Fibroblast of skin of scalp (primary cell): ENCODE results near the gene MESD. TPM values are rescaled to one million over a fixed set of nuclear protein-coding genes. Genes with fewer than 3 reads are reported as not detected.

ENCODE experiments used
- DNase-seq: peaks from one replicate; pipeline ENCODE4 v3.0.0-alpha.2; 2013
- polyA plus RNA-seq, 2 experiments: library from polyadenylated mRNA; unstranded; fragments of 120-200 nt; gene quantifications; one replicate each; pipeline ENCODE4 v1.2.1, GENCODE V29; 2013; ENCODE audit not compliant: insufficient read length in 2 of 2

MESD gene
- 32.0 TPM for polyA plus RNA-seq (2013, experiment 1 of 2; ENCODE audit: insufficient read length)
- polyA plus RNA-seq (2013, experiment 2 of 2; ENCODE audit: insufficient read length): 33.0 TPM

DNA sequence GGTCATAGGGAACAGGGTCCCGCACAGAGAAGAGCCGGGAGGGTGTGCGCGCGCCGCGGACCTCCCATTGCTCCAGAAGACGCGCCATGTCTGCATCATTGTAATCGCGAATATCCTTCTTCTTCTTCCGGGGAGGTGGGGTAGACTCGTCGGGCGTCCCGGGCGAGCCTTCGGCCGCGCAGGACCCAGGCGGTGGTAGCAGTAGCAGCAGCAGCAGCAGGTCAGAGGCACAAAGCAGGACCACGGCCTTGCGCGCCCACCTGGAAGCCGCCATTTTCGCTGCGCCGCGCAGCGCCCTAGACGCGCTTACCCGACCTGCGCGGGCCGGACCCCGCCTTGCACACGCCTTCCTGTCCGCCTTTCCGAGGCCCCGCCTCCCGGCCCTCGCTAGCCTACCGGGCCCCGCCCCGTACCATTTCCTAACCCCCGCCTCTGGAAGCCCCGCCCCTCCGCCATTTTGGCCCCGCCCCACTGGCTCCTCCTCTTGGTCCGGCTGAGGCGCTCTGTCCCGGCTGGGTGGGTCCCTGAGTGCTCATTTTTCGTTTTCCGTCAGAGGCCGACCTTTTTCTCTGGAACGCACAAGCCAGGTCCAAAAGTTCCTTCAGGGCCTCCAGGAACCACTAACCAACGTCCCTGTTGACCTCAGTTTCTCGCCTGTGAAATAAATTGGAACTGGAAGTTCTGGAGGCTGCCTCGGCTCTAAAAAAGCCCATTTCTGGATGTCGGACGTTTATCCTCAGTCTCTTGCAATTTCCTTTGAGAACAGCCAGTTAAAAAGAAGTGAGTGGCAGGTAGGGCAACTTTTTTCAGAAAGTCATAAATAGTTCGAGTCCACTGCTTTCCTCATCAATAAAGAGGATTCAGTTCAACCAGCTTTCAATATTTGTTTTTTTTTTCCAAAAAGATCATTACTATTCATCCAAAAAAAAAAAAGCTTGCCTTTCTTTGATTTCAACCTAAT is at the start of gene MESD:
Gene MESD (minus strand): TSS at position 302 of the 961 bp plus-strand sequence. CDS start 28 bp downstream, at position 274.
- DNase-seq: peak; percentile 95

DNA sequence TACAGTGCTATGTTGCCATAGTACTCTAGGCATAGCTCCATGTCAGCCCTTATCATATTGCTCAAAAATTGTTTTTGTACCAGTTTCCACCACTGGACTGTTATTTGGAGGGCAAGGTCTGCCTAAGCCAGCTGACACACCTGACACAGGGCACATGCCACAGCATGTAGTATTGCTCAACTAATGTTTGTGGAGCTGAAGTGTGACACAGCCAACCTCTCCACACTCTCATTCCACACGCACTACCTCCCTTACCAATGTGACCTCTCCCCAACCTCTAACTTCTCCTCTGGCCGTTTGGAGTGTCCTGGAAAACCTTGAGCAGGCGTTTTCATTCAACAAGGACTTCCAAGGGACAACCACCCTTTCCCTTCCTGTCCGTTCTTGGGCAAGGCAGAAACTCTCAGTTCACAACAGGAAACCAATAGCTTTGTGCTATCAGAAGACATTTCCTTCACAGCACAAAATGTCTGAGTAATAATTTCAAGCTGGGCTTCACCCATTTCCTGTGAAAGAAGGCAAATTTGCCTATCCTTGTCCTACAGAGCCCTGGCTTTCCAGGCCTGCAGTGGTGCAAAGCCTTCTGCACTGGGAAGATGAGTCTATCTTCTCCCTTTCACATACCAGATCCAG is 49.5 kb upstream of the MESD start:
- DNase-seq: no peak

GRCh38 chr15:81037952-81038743 is 48.5 kb upstream of the MESD start:
- no peak for DNase-seq

DNA sequence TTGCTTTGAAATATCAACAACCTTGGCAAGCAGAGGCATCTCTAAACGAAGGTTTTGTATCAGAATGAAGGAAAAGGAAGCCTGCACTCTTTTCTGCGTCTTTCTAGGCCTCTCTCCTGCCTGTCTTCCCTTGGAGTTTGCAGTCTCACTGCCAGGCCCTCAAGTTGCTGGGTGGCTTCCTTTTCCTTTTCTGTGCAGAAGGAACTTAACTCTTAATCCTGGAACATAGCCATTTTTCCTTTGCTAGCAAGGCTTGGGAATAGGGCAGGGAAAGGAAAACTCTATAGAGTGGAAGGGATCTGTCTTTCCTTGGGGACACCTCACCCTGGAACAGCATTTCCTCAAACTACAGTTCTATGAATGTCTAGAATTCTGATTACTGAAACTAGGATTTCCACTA is 43.9 kb upstream of the MESD start:
- DNase-seq: no peak

- DNase-seq: no peak
These were observed 43.2 kb upstream of the MESD start for GRCh38 chr15:81032818-81033217.

GRCh38 chr15:81032355-81032754 is 42.7 kb upstream of the MESD start:
- no peak for DNase-seq

- no peak for DNase-seq
These were observed 41.6 kb upstream of the MESD start for GRCh38 chr15:81031203-81031602.

DNA sequence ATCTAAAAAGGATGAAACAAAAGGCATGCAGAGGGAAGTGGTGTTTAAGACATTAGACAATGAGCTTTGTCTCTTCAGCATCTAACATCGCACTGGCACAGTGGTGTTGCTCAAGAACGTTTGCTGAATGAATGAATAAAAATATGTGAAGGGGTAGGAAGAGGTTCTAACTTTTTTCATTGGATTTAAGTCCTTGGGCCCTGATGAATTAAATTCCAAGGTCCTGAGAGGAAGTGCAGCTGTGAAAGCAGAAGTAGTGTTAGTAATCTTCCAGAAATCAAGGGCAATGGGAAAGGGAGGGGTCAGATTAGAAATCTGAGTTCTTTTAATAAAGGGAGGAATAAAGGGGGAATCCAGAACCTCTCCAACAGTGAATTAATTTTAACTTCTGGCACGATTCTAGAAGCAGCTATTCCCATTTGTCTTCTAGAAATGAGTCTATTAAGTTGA is 40.7 kb upstream of the MESD start:
- DNase-seq: no peak

DNA sequence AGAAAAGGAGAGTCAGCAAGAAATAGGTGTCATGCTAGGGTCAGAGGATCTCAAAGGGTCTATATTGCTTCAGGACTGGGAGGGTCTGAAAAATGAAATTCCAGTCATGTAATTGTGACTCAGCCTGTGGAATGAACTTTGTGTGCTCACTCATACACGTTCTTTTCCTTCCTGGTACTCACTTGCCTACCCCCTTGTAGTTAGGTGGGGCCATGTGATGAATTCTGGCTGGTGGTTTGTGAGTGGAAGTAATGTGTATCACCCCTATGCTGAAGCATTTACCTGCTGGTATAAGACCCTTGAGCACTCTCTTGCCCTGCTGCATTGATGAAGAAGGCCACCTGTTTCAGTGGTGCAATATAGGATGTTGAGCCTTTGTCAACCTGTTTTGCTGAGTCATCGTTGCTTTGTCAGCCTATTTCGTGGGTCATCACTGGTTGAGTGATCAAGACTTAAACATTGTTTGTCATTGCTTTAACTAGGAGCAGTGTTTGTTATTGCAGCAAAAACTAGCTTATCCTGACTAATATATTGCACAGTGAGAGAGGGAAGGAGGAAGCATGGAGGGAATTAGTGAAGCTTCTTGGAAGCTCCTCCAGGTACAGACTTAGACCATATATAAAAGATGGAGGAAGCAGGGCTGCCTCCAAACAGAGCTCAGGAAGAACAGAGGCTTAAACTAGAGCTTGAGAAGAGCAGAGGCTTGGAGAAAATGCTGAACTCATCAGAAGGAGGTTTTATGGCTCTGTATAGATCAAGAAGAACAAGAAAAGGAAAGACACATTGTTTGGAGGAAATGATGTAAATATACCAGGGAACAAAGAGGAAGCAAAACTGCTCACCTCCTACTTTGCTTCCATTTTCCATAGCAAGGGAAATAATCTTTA is 40.0 kb upstream of the MESD start:
- peak; percentile 27 for DNase-seq

DNA sequence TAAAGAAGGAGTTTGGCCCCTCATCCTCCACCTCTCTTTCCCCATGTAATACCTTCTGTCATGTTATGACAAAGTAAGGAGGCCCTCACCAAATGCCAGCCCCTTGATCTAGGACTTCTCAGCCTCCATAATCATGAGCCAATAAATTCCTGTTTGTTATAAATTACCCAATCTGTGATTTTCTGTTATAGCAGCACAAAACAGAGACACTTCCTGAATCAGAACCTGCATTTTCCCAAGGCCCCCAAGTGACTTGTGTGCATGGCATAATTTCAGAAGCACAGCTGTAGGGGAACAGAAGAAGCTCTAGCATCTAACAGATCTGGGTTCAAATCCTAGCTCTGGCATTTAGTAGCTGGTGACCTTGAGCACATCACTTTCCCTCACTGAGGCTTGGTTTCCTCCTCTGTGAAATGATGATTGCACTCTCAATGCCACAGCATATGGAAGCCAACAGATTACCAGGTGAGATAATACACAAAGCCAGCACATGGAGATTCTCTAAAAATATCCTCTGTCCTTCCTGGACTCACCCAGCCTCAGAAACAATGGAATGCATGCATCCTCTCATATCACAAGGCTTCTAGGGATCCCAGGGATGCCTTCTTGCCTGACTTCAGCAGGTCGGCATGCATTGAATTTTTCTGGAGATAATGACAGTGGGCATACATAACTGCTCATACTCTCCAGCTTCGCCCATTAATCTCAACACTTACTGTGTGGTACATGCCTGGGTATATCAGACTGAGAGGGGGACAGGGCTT is 37.4 kb upstream of the MESD start:
- DNase-seq: peak; percentile 13

DNA sequence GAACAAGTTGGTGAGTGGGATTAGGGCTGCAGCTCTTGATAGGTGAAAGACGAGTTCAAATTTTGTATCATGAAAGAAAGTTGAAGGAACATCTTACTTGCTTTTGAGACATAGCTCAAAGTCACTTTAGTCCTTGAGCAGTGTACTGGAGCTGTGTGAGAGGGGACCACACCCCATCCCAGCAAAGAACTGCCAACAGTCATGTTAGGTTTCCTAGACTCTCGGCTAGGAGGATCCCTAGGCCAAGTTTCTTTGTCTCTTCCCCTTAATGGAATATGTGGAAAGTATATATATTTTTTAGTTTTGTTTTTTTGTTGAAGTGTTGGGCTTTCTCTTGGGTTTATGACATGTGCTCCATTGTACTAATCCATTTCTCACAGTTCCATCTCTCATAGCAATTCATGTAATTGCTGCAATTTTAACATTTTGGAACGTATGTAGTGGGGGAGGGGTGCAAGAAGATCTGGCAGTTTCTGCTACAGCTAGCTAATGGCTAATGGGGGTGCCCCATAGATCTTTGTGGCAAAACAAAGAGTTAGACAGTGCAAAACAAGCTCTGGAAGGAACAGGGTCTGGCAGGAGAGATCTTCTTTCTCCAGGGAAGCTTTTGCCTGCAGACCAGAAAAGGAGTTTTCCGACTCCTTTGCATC is 36.2 kb upstream of the MESD start:
- DNase-seq: no peak

- DNase-seq: no peak
These were observed 35.3 kb upstream of the MESD start for GRCh38 chr15:81024936-81025335.

- DNase-seq: no peak
These were observed 34.8 kb upstream of the MESD start for GRCh38 chr15:81024265-81024872.

- peak; percentile 41 for DNase-seq
These were observed 34.1 kb upstream of the MESD start for GRCh38 chr15:81023483-81024264.

DNA sequence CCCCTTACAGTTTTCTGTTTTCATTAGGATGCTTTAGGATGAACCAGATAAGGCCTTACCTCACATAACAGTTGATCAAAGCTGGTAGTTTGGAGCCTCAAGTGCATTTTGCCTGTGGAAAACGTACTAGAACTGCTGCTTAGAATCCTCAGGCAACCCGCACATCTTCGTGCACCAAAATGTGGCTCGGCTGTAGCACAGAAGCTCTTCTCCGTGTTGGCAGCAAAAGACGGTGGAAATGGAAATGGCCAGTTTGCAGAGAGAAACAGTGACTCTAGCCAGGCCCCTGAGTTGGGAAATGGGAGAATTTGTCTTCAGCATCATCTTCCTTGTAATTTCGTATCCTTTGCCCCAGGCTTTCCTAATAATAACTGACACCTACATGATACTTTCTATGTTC is 31.7 kb upstream of the MESD start:
- DNase-seq: no peak

GRCh38 chr15:81018197-81018596 is 28.6 kb upstream of the MESD start:
- no peak for DNase-seq

DNA sequence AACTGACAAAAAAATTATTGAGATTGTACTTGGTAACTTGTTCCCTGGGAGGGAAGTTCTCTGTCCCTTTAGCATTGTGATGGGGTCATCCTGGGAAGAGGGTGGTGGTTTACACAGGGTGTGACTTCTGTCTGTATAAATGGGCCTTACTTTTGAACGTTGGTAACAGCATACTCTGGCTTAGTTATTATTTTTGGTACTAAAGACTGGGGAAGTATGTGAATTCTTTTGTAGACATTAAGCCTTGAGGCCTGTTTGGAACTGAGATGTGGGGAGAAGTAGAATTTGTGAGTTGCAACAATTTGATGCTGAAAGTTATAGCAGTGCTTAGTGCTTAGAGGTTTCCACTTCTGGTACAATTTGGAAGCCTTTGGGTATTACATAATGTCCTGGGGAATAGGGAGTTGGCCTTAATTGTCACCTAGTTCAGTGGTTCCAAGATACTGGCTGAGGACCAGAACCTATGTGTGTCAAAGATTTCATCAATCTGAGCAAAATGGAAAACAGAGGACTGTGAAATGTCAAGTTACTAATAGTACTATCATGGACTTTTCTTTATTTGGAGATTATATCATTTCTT is 27.0 kb upstream of the MESD start:
- no peak for DNase-seq

GRCh38 chr15:81015621-81016488 is 26.2 kb upstream of the MESD start:
- DNase-seq: no peak
